WI38 (cell line): ENCODE measurements around the gene SPI1.
"Not testable (repeated sequence)": the region's sequence is repeated elsewhere in the genome, so short reads cannot be mapped to it uniquely, and the experiment has no call there.

Experiments
- H3K4me3 ChIP-seq: 2 replicates; pipeline ENCODE4 v1.5.1; 2011; ENCODE audit warnings: low read depth, mild to moderate bottlenecking, control low read depth, low read length
- CTCF ChIP-seq: IDR thresholded peaks from 2 replicates; pipeline ENCODE4 v1.5.1; 2012; ENCODE audit warnings: low read depth, mild to moderate bottlenecking, control low read depth, low read length

SPI1 gene

GRCh38 chr11:47325271-47326041, 52.9 kb downstream of the SPI1 start:
- H3K4me3 ChIP-seq: no peak overlapping the region
- no peak for TF ChIP-seq CTCF

GRCh38 chr11:47324520-47324919, 53.8 kb downstream of the SPI1 start:
- no peak for TF ChIP-seq CTCF
- H3K4me3 ChIP-seq: no peak overlapping the region

GRCh38 chr11:47318166-47318565, 60.2 kb downstream of the SPI1 start:
- no peak for TF ChIP-seq CTCF
- no peak overlapping the region for H3K4me3 ChIP-seq

- no peak for TF ChIP-seq CTCF
- H3K4me3 ChIP-seq: no peak overlapping the region
These were observed 61.1 kb downstream of the SPI1 start for GRCh38 chr11:47317064-47317828.

GRCh38 chr11:47316501-47316900, 61.8 kb downstream of the SPI1 start:
- H3K4me3 ChIP-seq: not testable (repeated sequence)

- H3K4me3 ChIP-seq: no peak overlapping the region
- TF ChIP-seq CTCF: no peak
These were observed 63.4 kb downstream of the SPI1 start for GRCh38 chr11:47314992-47315391.

GRCh38 chr11:47308050-47308823, 70.1 kb downstream of the SPI1 start:
- TF ChIP-seq CTCF: no peak
- no peak overlapping the region for H3K4me3 ChIP-seq
